ENCODE results near the gene PARP4.
"Not testable (repeated sequence)": the region's sequence is repeated elsewhere in the genome, so short reads cannot be mapped to it uniquely, and the experiment has no call there.

Gene PARP4

DNA sequence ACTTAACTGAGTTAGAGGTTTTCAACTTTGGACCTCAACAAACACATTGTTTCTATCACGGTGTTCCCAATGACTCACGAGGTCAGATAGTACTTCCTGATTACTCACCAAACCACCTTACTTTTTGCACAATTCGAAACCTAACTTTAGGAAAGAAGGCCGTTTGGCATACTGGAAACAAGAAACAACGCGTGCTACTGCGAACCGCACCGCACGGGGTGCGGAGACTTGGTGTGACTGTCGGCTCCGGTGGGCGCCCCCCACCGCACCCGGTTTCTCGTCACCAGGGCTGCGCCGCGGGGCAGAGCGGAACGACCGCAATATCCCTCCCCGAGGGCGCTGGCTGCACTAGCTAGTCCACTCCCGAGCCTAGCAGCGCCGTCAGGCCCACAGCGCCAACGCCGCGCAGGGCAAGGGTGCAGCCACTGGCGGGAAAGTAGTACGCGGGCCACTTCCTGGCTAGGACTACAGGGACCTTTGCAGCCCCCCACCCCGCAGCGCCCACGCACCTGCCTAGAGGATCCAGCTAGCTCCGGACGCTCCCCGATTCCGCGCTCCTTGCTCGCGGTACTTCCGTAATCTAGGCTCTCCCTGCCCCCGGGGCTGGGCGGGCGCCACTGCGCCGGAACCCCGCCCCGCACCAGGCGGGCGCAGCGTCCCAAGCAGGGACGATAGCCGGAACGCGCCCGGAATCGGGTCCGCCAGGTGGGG lies at the start of gene PARP4:
Gene PARP4, minus strand, starts transcription at position 582 of the 711 bp plus-strand sequence. CDS start 9,002 bp downstream, outside the sequence.
- peak; percentile 50 to 73 for DNase-seq

GRCh38 chr13:24560579-24561187 lies 48.1 kb upstream of the PARP4 start:
- DNase-seq: not testable (repeated sequence)

DNA sequence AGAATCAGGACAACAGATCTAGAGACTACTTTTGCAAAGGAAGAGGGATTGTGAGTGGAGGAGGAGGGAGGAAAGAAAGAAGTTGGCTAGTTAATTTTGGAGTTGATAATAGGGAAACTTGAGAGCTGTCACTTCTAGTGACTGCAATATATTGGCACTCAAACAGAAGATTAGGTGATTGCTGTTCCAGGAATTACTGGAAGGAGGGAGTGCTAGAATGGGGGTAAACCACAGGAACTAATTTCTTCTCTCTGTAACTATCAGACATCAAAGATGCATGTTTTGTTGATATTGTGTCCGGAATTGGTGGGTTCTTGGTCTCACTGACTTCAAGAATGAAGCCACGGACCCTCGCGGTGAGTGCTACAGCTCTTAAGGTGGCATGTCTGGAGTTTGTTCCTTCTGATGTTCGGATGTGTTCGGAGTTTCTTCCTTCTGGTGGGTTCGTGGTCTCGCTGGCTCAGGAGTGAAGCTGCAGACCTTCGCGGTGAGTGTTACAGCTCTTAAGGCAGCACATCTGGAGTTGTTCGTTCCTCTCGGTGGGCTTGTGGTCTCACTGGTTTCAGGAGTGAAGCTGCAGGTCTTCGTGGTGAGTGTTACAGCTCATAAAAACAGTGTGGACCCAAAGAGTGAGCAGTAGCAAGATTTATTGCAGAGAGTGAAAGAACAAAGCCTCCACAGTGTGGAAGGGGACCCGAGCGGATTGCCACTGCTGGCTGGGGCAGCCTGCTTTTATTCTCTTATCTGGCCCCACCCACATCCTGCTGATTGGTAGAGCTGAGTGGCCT lies 47.0 kb upstream of the PARP4 start:
- not testable (repeated sequence) for DNase-seq

- no peak for DNase-seq
Observed at GRCh38 chr13:24557081-24557480, 44.5 kb upstream of the PARP4 start.

DNA sequence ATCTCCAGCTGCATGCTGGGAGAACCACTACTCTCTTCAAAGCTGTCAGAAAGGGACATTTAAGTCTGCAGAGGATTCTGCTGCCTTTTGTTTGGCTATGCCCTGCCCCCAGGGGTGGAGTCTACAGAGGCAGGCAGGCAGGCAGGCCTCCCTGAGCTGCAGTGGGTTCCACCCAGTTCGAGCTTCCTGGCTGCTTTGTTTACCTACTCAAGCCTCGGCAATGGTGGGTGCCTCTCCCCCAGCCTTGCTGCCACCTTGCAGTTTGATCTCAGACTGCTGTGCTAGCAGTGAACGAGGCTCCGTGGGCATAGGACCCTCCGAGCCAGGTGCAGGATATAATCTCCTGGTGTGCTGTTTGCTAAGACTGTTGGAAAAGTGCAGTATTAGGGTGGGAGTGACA lies 41.3 kb upstream of the PARP4 start:
- not testable (repeated sequence) for DNase-seq

- not testable (repeated sequence) for DNase-seq
Observed at GRCh38 chr13:24541476-24542352, 29.1 kb upstream of the PARP4 start.

DNA sequence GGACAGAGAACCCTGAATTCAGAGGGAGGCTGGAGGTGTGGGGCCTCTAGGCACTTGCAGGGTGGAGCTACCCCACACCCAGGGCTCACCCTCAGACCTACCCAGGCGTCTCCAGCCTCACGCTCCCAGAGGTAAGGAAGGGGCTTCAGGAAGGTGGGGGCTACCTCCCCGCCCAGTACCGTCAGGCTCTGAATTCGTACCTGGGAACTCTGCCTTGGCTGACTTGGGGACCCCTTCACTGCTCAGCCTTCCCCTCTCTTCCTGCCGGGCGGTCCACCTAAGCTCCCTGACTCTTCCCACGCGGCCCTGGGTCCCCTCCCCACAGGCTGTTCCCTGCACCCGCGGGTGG lies 28.5 kb upstream of the PARP4 start:
- no peak for DNase-seq

DNA sequence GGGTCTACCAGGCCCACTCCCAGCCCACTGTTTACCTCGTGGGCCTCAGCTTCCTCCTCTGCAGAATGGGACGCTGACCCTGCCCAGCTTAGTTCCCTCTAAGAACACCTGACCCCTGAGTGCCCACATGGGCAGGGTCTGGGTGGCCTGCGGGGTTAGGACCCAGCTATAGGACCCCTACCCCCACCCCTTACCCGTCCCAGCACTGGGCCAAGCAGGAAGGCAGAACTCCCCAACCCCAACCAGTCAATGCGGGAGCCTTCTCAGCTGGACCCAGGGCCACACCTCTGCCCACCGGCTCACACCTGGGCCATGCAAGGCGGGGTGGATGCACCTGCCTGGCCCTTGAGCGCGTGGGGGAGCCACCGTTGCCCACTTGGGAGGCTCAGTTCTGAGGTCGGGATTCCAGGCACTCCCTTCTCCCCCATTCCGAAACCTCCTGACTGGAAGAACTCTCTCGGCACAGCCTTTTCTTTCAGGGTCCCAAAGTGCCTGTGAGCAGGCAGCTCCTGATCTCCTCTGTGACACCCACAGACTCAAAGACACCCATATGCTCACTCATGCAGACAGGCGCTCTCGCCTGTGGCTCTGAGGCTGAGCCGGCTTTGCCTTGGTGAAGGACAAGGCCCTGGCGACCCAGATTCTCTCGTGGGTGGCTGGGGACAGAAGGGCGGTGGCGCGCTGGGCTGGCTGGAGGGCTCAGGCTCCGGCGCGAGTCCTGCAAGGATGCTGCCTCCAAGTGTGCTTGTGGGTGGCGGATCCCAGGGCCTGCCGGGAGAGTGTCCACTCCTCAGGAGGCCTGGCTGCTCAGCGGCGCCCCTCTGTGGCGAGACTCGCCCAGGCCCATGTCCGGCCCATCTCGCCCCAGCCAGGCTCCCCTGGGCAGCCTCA lies 27.9 kb upstream of the PARP4 start:
- no peak for DNase-seq

DNA sequence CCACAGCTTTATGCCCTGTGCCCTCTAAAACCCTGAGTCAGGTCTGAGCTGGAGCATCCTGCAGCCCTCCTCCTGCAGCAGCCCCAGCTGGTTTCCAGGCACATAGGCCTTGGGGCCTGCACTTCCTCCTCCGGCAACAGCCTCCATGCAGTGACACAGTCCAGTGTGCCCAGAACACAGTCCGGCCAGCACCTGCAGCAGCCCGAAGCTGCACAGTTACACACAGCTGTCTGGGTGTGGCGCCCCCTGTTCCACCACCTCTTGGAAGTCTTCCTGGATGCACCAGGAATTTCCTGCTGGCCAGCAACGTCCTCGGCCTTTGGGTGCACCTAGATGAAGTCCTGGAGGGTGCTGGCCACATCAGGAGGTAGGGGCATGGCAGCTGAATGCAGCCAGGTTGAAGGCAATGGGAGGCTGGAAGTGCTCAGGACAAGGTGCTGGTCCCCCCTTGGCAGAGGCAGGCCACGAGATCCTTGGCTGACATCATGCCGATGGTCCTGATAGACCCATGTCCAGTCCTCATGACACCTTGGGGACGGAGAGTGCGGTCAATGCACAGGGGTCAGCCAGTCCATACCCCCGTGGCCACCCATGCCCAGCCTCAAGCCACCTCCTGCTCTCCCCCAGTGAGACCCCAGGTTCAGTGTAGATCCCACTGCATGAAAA lies 27.1 kb upstream of the PARP4 start:
- no peak for DNase-seq

GRCh38 chr13:24529478-24529877 lies 16.9 kb upstream of the PARP4 start:
- no peak for DNase-seq

DNA sequence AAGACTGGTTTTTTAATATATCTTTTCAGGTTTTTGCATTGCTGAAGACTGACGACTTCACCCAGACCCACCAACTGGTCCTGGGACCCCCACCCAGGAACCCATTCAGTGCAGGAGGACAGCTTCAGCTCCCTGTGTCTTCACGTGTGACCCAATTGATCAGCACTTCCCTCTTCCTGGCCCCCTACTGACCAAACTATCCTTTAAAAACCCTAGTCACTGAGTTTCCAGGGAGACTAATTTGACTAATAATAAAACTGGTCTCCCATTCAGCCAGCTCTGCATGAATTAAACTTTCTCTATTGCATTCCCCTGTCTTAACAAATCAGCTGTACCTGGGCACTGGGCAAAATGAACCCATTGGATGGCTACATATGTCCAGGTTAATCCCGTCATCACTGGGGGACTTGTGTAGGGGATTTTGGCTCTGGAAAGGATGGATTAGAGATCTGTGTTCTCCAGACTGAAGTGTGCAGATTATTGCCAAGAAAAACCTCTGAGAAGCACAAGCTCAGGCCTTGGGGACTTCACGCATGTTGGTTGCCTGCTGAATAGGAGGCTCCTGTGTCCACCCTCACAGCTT lies 16.3 kb upstream of the PARP4 start:
- DNase-seq: no peak

DNA sequence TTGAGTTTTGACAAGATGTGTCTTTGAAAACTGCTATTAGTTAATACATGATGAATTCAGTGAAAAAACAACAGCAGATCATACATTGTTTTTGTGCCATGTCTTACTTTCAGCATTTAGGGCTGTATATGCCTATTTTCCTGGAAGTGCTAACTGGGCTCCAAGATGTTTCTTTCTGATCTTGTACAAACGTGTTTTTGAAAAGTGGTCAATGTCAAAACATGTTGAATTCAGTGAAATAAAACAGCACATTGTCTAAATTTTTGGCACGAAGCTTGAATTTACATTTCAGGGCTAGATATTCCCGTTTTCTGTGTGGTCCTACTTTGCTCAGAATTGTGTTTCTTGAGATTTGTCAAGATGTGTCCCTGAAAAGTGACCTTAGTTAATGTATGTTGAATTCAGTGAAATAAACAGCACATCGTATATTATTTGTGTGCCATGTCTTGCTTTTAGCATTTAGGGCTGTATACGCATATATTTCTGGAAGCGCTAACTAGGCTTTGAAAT lies 14.7 kb upstream of the PARP4 start:
- no peak for DNase-seq

- DNase-seq: no peak
Observed at GRCh38 chr13:24520733-24521132, 8.2 kb upstream of the PARP4 start.

- no peak for DNase-seq
Observed at GRCh38 chr13:24516919-24517318, 4.3 kb upstream of the PARP4 start.

DNA sequence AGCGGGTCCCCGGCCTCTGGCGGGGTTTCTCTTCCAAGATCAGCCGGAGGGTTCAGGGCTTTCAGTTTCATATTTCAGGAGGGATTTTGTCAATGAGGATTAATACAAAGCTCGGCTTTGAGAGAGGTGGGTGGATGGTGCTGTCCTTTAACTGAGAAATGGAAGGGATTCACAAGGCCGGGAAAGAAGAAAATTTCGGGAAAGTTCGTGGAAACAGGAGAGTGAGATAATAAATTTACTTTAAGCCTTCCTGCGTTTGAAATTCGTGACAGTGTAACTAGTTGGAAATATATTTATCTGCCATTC lies 283 bp upstream of the PARP4 start:
- no peak for DNase-seq

DNA sequence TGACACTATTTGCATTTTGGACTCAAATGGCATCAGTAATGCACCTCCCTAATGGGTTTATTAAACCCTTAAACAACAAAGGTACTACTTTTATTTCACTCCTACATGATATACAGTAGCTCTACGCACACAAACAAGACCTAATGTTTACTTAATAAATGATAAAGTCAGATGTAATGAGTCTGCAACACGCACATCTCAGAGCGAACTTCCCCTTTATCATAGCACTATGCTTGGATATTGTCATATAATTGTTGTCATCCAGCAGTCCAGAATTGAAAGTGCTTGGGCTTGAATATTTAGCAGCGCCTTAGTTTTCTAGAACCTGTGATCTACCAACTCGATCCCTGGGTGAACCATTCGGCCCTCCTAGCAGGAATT lies 772 bp downstream of the PARP4 start:
- DNase-seq: no peak

DNA sequence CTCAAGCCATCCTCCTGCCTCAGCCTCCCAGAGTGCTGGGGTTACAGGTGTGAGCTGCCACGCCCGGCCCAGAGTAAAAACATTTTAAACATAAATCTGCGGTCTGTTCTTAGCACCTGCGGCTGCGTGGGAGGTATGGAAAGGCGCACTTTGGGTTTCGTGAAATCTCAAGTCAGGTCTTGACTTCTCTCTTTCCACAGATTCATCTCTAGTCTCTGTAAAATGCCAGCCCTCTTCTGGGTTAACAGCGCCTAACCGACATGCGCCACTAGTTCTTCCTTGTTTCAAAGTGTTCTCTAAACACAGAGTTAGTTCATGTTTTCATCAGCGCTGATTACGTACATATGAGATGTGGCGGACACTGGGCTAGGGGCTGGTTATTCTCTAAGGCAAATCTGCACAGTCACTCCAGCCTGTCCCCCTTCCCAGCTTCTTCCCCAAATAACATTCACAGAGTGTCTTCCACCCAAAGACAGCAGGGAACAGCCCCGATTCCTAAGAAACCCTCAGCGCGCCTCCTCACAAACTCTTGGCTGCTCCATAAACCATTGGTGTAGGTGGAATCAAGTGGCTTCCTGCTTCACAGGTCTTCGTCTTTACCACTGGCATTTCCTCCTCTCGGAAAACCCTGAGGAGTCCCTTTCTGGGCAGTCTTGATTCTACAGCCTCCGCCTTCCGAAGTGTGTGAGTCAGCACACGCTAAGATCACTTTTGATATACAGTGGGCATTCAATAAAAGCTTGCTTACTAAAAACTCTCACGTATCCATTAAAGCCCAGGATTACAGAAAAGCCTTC lies 1.4 kb downstream of the PARP4 start:
- no peak for DNase-seq

- DNase-seq: no peak
Observed at GRCh38 chr13:24506698-24507335, 5.8 kb downstream of the PARP4 start.

DNA sequence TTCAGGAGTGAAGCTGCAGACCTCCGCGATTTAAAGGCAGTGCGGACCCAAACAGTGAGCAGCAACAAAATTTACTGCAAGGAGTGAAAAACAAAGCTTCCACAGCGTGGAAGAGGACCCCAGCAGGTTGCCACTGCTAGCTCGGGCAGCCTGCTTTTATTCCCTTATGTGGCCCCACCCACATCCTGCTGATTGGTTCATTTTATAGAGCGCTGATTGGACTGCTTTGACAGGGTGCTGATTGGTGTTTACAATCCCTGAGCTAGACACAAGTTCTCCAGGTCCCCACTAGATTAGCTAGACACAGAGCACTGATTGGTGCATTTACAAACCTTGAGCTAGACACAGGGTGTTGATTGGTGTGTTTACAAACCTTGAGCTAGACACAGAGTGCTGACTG lies 6.3 kb downstream of the PARP4 start:
- DNase-seq: not testable (repeated sequence)

DNA sequence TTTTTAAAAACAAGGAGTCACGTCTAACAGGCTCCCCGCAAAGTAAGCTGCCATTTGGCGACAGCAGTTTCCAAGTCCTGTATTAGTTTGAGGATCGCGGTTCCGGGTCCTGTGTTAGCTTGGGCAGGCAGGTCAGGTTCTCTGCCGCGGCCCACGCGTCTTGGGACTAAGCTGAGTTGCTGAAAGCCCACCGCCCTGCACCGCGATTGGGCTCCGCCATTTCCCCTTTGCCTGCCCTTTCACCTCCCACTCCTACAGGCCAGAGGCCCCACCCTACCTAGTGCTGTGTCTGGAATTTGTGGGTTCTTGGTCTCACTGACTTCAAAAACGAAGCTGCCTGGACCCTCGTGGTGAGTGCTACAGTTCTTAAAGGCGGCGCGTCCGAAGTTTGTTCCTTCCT lies 6.8 kb downstream of the PARP4 start:
- no peak for DNase-seq

Measured in NCI-H446 (cell line).